NCI-H2107 (cell line): ENCODE data around the gene OTP.

Experiments used
- DNase-seq: peaks from one replicate; lab custom pipeline; 2025; lab: John Stamatoyannopoulos, UW

OTP gene

GRCh38 chr5:77640589-77641396 lies 2.3 kb upstream of the OTP start:
- DNase-seq: no peak

GRCh38 chr5:77638763-77639671 lies 504 bp upstream of the OTP start:
- DNase-seq: peak; percentile 57

GRCh38 chr5:77637170-77637997 lies 1.1 kb downstream of the OTP start:
- DNase-seq: no peak

GRCh38 chr5:77636641-77637169 lies 1.8 kb downstream of the OTP start:
- DNase-seq: no peak

GRCh38 chr5:77635917-77636640 lies 2.4 kb downstream of the OTP start:
- no peak for DNase-seq

- no peak for DNase-seq
These were observed 3.2 kb downstream of the OTP start for GRCh38 chr5:77635067-77635916.

GRCh38 chr5:77633709-77634108 lies 4.8 kb downstream of the OTP start:
- DNase-seq: no peak

GRCh38 chr5:77633207-77633675 lies 5.3 kb downstream of the OTP start:
- no peak for DNase-seq

GRCh38 chr5:77632526-77633206 lies 5.8 kb downstream of the OTP start:
- no peak for DNase-seq

- DNase-seq: no peak
These were observed 8.3 kb downstream of the OTP start for GRCh38 chr5:77630114-77630680.

- DNase-seq: no peak
These were observed 8.9 kb downstream of the OTP start for GRCh38 chr5:77629509-77630113.

- no peak for DNase-seq
These were observed 9.5 kb downstream of the OTP start for GRCh38 chr5:77628840-77629508.

- DNase-seq: no peak
These were observed 10.4 kb downstream of the OTP start for GRCh38 chr5:77627869-77628674.

GRCh38 chr5:77623203-77623740 lies 15.2 kb downstream of the OTP start:
- DNase-seq: no peak

- DNase-seq: no peak
These were observed 17.1 kb downstream of the OTP start for GRCh38 chr5:77621440-77621839.

- no peak for DNase-seq
These were observed 18.1 kb downstream of the OTP start for GRCh38 chr5:77620405-77620804.

GRCh38 chr5:77616920-77617319 lies 21.6 kb downstream of the OTP start:
- no peak for DNase-seq
